GM18526 (cell line): ENCODE results near the gene HAND2.

Experiments used
- POLR2A ChIP-seq: IDR thresholded peaks from 3 replicates; pipeline ENCODE4 v1.6.1; 2011; ENCODE audit not compliant: insufficient read length; ENCODE audit errors: extremely low read depth

HAND2 gene

GRCh38 chr4:173504181-173504503, 25.9 kb downstream of the HAND2 start:
- no peak for TF ChIP-seq POLR2A

GRCh38 chr4:173503330-173504180, 26.5 kb downstream of the HAND2 start:
- TF ChIP-seq POLR2A: no peak

- TF ChIP-seq POLR2A: no peak
Observed at GRCh38 chr4:173502282-173502681, 27.7 kb downstream of the HAND2 start.

GRCh38 chr4:173501592-173502150, 28.4 kb downstream of the HAND2 start:
- no peak for TF ChIP-seq POLR2A

GRCh38 chr4:173500841-173501591, 29.0 kb downstream of the HAND2 start:
- TF ChIP-seq POLR2A: no peak

- no peak for TF ChIP-seq POLR2A
Observed at GRCh38 chr4:173499658-173500535, 30.1 kb downstream of the HAND2 start.

- no peak for TF ChIP-seq POLR2A
Observed at GRCh38 chr4:173498771-173499170, 31.3 kb downstream of the HAND2 start.

- TF ChIP-seq POLR2A: no peak
Observed at GRCh38 chr4:173498023-173498422, 32.0 kb downstream of the HAND2 start.

GRCh38 chr4:173494013-173494970, 35.7 kb downstream of the HAND2 start:
- TF ChIP-seq POLR2A: no peak

GRCh38 chr4:173493041-173493440, 37.0 kb downstream of the HAND2 start:
- no peak for TF ChIP-seq POLR2A

- no peak for TF ChIP-seq POLR2A
Observed at GRCh38 chr4:173492315-173492714, 37.7 kb downstream of the HAND2 start.

- no peak for TF ChIP-seq POLR2A
Observed at GRCh38 chr4:173490817-173491528, 39.1 kb downstream of the HAND2 start.

- no peak for TF ChIP-seq POLR2A
Observed at GRCh38 chr4:173490256-173490655, 39.8 kb downstream of the HAND2 start.
